WTC11 (cell line): ENCODE data around the gene TRAF3IP3. TPM values are rescaled to one million over a fixed set of nuclear protein-coding genes. Genes with fewer than 3 reads are reported as not detected.

ENCODE experiments used
- ATAC-seq: fragments of 200-7000 bp; cut with Tn5 transposase; 2 replicates; pipeline ENCODE4 v1.10.0; 2021; ENCODE audit warnings: mild to moderate bottlenecking, moderate library complexity
- CTCF ChIA-PET: fragments of 300-600 bp; sonication (Branson Sonifier 250); formaldehyde crosslinking; loops from one replicate; lab custom pipeline; 2021; ENCODE audit warnings: antibody characterized with exemption; lab: Charles Lee
- POLR2A ChIA-PET: fragments of 350-600 bp; sonication (Branson Sonifier 250); formaldehyde crosslinking; loops from one replicate; lab custom pipeline; 2021; ENCODE audit warnings: antibody characterized with exemption; lab: Charles Lee
- DNase-seq: peaks from one replicate; pipeline ENCODE4 v3.0.0; 2021; ENCODE audit warnings: low spot score
- H3K27ac Mint-ChIP-seq: 2 replicates; pipeline ENCODE4 v1.8.0; 2021; ENCODE audit warnings: mixed read lengths
- H3K27me3 Mint-ChIP-seq: 2 replicates; pipeline ENCODE4 v1.8.0; 2021; ENCODE audit warnings: low read depth, mild to moderate bottlenecking, moderate library complexity, mixed read lengths
- H3K36me3 Mint-ChIP-seq: 2 replicates; pipeline ENCODE4 v1.8.0; 2021; ENCODE audit warnings: mixed read lengths
- H3K4me1 Mint-ChIP-seq: 2 replicates; pipeline ENCODE4 v1.8.0; 2022; ENCODE audit warnings: mixed read lengths
- H3K4me3 Mint-ChIP-seq: 2 replicates; pipeline ENCODE4 v1.8.0; 2021; ENCODE audit warnings: mild to moderate bottlenecking, moderate library complexity, mixed read lengths
- H3K9me3 Mint-ChIP-seq: 2 replicates; pipeline ENCODE4 v1.8.0; 2021; ENCODE audit warnings: mixed read lengths
- ATF1 ChIP-seq: sonication (generic); formaldehyde crosslinking; IDR thresholded peaks from 2 replicates; pipeline ENCODE4 v1.8.1; 2023; ENCODE audit warnings: mild to moderate bottlenecking, moderate library complexity, missing genetic modification reagents
- CREB1 ChIP-seq: sonication (generic); formaldehyde crosslinking; IDR thresholded peaks from 2 replicates; pipeline ENCODE4 v1.8.0; 2023; ENCODE audit warnings: mild to moderate bottlenecking, missing genetic modification reagents
- EMX1 ChIP-seq: fragments of 250-450 bp; sonication (Bioruptor Pico); IDR thresholded peaks from 2 replicates; pipeline ENCODE4 v1.8.0; 2021; ENCODE audit warnings: mild to moderate bottlenecking
- ETV6 ChIP-seq: sonication (generic); formaldehyde crosslinking; IDR thresholded peaks from 2 replicates; pipeline ENCODE4 v1.8.1; 2022; ENCODE audit warnings: mild to moderate bottlenecking, missing genetic modification reagents
- FOXJ3 ChIP-seq: sonication (generic); formaldehyde crosslinking; IDR thresholded peaks from 2 replicates; pipeline ENCODE4 v1.9.0; 2021; ENCODE audit warnings: missing genetic modification reagents, mild to moderate bottlenecking, borderline replicate concordance
- FOXP1 ChIP-seq: sonication (generic); formaldehyde crosslinking; IDR thresholded peaks from 2 replicates; pipeline ENCODE4 v1.8.0; 2022; ENCODE audit warnings: missing genetic modification reagents, mild to moderate bottlenecking, moderate library complexity, borderline replicate concordance
- GTF2I ChIP-seq: fragments of 250-450 bp; sonication (Bioruptor Pico); conservative IDR thresholded peaks from 2 replicates; pipeline ENCODE4 v1.4.0; 2021; ENCODE audit warnings: mild to moderate bottlenecking
- JUN ChIP-seq: sonication (generic); formaldehyde crosslinking; IDR thresholded peaks from 2 replicates; pipeline ENCODE4 v1.8.0; 2023; ENCODE audit warnings: mild to moderate bottlenecking, missing genetic modification reagents
- RORB ChIP-seq: fragments of 250-450 bp; sonication (Bioruptor Pico); IDR thresholded peaks from 2 replicates; pipeline ENCODE4 v1.9.0; 2021; ENCODE audit warnings: mild to moderate bottlenecking
- SMAD4 ChIP-seq: sonication (generic); formaldehyde crosslinking; IDR thresholded peaks from 2 replicates; pipeline ENCODE4 v1.8.0; 2022; ENCODE audit warnings: mild to moderate bottlenecking, missing genetic modification reagents
- SOX15 ChIP-seq: fragments of 250-450 bp; sonication (Bioruptor Pico); IDR thresholded peaks from 2 replicates; pipeline ENCODE4 v1.9.0; 2021; ENCODE audit warnings: mild to moderate bottlenecking
- SP1 ChIP-seq: sonication (generic); formaldehyde crosslinking; conservative IDR thresholded peaks from 2 replicates; pipeline ENCODE4 v1.8.1; 2022; ENCODE audit warnings: missing genetic modification reagents
- TEAD4 ChIP-seq: sonication (generic); formaldehyde crosslinking; IDR thresholded peaks from 2 replicates; pipeline ENCODE4 v1.8.0; 2022; ENCODE audit warnings: mild to moderate bottlenecking, missing genetic modification reagents
- ZNF396 ChIP-seq: fragments of 250-450 bp; sonication (Bioruptor Pico); IDR thresholded peaks from 2 replicates; pipeline ENCODE4 v1.8.0; 2021; ENCODE audit warnings: mild to moderate bottlenecking, moderate library complexity, borderline replicate concordance
- total RNA-seq: library from RNA; stranded (reverse); gene quantifications from 3 replicates; pipeline ENCODE4 v1.2.3, GENCODE V29; 2021
- TF ChIP-seq, protein P1 (sequence below): sonication (generic); formaldehyde crosslinking; IDR thresholded peaks from 2 replicates; pipeline ENCODE4 v1.8.1; 2022; ENCODE audit warnings: mild to moderate bottlenecking, missing genetic modification reagents, moderate library complexity, borderline replicate concordance
- TF ChIP-seq, protein P2 (sequence below): fragments of 250-450 bp; sonication (Bioruptor Pico); IDR thresholded peaks from 2 replicates; pipeline ENCODE4 v1.9.0; 2021; ENCODE audit warnings: mild to moderate bottlenecking
- TF ChIP-seq, protein P3 (sequence below): fragments of 250-450 bp; sonication (Bioruptor Pico); IDR thresholded peaks from 2 replicates; pipeline ENCODE4 v1.9.0; 2021; ENCODE audit warnings: mild to moderate bottlenecking
- TF ChIP-seq, protein P4 (sequence below): sonication (generic); formaldehyde crosslinking; IDR thresholded peaks from 2 replicates; pipeline ENCODE4 v1.8.0; 2022; ENCODE audit warnings: mild to moderate bottlenecking, missing genetic modification reagents
- TF ChIP-seq, protein P5 (sequence below): fragments of 250-450 bp; sonication (Bioruptor Pico); IDR thresholded peaks from 2 replicates; pipeline ENCODE4 v2.1.2; 2022; ENCODE audit warnings: mild to moderate bottlenecking, moderate library complexity

The TRAF3IP3 gene
- total RNA-seq, 1 experiment from 2014 or later, result 0.74 TPM

DNA sequence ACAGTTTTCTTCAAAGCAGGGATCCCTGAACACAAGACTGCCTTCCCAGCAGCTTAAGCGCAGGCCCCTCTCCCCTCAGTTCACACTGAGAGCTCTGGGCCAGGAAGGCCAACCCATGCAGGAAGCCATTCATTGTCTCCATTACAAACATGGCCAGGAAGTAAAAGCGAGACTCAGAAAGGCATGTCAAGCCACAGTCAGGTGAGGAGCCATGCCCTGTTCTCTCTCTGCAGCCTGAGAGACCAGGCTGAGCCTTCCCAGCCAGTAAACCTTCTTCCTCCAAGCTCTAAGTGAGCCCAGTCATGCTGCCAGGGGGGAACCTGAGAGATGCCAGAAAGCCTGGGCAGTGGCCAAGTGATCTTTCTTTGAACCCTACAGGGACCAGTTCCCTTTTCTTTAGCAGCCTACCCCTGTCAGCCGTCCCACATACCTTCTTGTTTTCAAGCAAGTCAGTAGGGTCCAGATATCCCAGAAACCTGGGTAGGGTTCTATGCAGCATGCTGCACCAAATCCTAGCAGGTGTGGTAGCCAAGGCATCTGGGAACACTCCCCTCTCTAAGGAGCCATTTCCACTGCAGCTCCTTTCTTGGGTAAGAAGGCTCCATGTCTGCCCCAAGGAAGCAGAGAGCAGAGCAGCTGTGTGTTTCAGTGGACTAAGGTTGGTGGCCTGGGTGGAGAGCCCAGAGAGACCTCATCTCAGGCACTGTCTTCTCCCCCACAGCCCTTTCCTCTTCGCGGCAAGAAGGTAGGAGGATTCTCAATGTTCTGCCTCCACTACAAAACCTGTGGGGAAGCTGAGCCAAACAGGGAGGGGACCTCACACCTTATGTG, 977 bp downstream of the TRAF3IP3 start:
- CTCF ChIA-PET, result interaction anchor here (0.6 to 1.6 kb wide), 3 partner anchors 8 to 11 kb away, joined by 3 to 4 read pairs (median 3); no protein-coding TSS in a partner anchor

DNA sequence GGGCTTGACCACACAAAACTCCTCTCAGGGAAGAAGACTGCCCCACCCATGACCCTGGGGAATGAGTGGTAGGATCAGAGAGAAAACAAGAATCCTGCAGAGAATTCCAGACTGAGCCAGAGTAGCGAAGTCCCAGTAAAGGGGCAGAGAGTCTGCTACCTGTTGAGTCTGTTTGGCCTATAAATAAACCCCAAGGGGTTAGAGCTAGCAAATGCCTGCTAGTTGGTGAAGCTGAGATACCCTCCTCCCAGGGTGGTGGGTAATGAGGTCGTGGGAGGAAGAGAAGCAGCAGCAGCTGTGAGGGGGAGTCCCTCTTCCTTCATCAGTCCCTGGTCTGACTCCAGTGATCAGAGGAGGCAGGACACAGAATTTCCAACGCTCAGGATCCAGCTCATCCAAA, 2.5 kb downstream of the TRAF3IP3 start:
- no peak overlapping the region for H3K27ac Mint-ChIP-seq
- TF ChIP-seq ETV6 (CRISPR knock-in tag) (no peak), RORB (no peak), CREB1 (CRISPR knock-in tag) (no peak)
- H3K27me3 Mint-ChIP-seq, result peaks cover 10% of the 10 kb centered on the region; the same call in 1 of the 2 replicates
- CTCF ChIA-PET, result interaction anchor here (0.9 to 3.8 kb wide), 3 partner anchors 10 to 182 kb away, joined by 3 to 15 read pairs (median 4); no protein-coding TSS in a partner anchor
- ATAC-seq (no peak), DNase-seq (no peak)
- POLR2A ChIA-PET, result interaction anchor here (1.4 kb wide), 1 partner anchor 10 kb away, joined by 4 read pairs; no protein-coding TSS in a partner anchor
- H3K9me3 Mint-ChIP-seq, result no peaks in the 10 kb centered on the region
- no peaks in the 10 kb centered on the region for H3K4me1 Mint-ChIP-seq
- no peak overlapping the region for H3K4me3 Mint-ChIP-seq
- H3K36me3 Mint-ChIP-seq, result no peaks in the 10 kb centered on the region

More for the DNA sequence above, 977 bp downstream of the TRAF3IP3 start:
- peaks cover 7% of the 10 kb centered on the region; the same call in 1 of the 2 replicates for H3K27me3 Mint-ChIP-seq
- no peaks in the 10 kb centered on the region for H3K4me1 Mint-ChIP-seq
- ATAC-seq (0 out of 2 replicates have a peak, but pooled peaks have one; percentile 24), DNase-seq (no peak)
- TF ChIP-seq SMAD4 (CRISPR knock-in tag) (no peak), FOXP1 (no peak), JUN (CRISPR knock-in tag) (no peak), SOX15 (CRISPR knock-in tag) (no peak), ATF1 (no peak), EMX1 (CRISPR knock-in tag) (no peak), FOXJ3 (CRISPR knock-in tag) (no peak), SP1 (CRISPR knock-in tag) (no peak), ZNF396 (CRISPR knock-in tag) (no peak), TEAD4 (CRISPR knock-in tag) (no peak), GTF2I (CRISPR knock-in tag) (no peak)
- TF ChIP-seq, protein P1, sequence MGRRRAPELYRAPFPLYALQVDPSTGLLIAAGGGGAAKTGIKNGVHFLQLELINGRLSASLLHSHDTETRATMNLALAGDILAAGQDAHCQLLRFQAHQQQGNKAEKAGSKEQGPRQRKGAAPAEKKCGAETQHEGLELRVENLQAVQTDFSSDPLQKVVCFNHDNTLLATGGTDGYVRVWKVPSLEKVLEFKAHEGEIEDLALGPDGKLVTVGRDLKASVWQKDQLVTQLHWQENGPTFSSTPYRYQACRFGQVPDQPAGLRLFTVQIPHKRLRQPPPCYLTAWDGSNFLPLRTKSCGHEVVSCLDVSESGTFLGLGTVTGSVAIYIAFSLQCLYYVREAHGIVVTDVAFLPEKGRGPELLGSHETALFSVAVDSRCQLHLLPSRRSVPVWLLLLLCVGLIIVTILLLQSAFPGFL (CRISPR knock-in tag), result no peak
- TF ChIP-seq, protein P2, sequence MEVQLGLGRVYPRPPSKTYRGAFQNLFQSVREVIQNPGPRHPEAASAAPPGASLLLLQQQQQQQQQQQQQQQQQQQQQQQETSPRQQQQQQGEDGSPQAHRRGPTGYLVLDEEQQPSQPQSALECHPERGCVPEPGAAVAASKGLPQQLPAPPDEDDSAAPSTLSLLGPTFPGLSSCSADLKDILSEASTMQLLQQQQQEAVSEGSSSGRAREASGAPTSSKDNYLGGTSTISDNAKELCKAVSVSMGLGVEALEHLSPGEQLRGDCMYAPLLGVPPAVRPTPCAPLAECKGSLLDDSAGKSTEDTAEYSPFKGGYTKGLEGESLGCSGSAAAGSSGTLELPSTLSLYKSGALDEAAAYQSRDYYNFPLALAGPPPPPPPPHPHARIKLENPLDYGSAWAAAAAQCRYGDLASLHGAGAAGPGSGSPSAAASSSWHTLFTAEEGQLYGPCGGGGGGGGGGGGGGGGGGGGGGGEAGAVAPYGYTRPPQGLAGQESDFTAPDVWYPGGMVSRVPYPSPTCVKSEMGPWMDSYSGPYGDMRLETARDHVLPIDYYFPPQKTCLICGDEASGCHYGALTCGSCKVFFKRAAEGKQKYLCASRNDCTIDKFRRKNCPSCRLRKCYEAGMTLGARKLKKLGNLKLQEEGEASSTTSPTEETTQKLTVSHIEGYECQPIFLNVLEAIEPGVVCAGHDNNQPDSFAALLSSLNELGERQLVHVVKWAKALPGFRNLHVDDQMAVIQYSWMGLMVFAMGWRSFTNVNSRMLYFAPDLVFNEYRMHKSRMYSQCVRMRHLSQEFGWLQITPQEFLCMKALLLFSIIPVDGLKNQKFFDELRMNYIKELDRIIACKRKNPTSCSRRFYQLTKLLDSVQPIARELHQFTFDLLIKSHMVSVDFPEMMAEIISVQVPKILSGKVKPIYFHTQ (CRISPR knock-in tag), result no peak
- TF ChIP-seq, protein P3, sequence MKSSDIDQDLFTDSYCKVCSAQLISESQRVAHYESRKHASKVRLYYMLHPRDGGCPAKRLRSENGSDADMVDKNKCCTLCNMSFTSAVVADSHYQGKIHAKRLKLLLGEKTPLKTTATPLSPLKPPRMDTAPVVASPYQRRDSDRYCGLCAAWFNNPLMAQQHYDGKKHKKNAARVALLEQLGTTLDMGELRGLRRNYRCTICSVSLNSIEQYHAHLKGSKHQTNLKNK, result no peak
- TF ChIP-seq, protein P4, sequence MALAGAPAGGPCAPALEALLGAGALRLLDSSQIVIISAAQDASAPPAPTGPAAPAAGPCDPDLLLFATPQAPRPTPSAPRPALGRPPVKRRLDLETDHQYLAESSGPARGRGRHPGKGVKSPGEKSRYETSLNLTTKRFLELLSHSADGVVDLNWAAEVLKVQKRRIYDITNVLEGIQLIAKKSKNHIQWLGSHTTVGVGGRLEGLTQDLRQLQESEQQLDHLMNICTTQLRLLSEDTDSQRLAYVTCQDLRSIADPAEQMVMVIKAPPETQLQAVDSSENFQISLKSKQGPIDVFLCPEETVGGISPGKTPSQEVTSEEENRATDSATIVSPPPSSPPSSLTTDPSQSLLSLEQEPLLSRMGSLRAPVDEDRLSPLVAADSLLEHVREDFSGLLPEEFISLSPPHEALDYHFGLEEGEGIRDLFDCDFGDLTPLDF (CRISPR knock-in tag), result no peak
- TF ChIP-seq, protein P5, sequence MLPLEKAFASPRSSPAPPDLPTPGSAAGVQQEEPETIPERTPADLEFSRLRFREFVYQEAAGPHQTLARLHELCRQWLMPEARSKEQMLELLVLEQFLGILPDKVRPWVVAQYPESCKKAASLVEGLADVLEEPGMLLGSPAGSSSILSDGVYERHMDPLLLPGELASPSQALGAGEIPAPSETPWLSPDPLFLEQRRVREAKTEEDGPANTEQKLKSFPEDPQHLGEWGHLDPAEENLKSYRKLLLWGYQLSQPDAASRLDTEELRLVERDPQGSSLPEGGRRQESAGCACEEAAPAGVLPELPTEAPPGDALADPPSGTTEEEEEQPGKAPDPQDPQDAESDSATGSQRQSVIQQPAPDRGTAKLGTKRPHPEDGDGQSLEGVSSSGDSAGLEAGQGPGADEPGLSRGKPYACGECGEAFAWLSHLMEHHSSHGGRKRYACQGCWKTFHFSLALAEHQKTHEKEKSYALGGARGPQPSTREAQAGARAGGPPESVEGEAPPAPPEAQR (CRISPR knock-in tag), result no peak
- H3K27ac Mint-ChIP-seq, result no peak overlapping the region
- POLR2A ChIA-PET, result interaction anchor here (1.0 kb wide), 1 partner anchor 121 kb away, joined by 6 read pairs; no protein-coding TSS in a partner anchor
- H3K9me3 Mint-ChIP-seq, result no peaks in the 10 kb centered on the region
- H3K4me3 Mint-ChIP-seq, result no peak overlapping the region
- no peaks in the 10 kb centered on the region for H3K36me3 Mint-ChIP-seq
